ENCODE data around the gene NRP2.

- TF ChIP-seq EZH2 (IDR thresholded peaks at IDR 0.05; ENCODE audit: low read length, unreplicated experiment) (no peak), CTCF (conservative IDR thresholded peaks at IDR 0.05; ENCODE audit: low read depth, low read length) (no peak)
These were observed 3.2 kb downstream of the NRP2 start for GRCh38 chr2:205685314-205686055.
